Liver (tissue), 3 donors: ENCODE measurements around the gene MEGF10.

ENCODE experiments used
- EGR1 ChIP-seq, 2 donors: IDR thresholded peaks; 2 replicates each; pipeline ENCODE4 v1.6.1; 2016 to 2018; ENCODE audit warnings: antibody characterized with exemption in 2 of 2, low read depth in 2 of 2
- GABPA ChIP-seq, 2 donors: IDR thresholded peaks in 1 of 2; conservative IDR thresholded peaks in 1 of 2; 2 replicates each; pipeline ENCODE4 v1.6.1; 2016; ENCODE audit warnings: antibody characterized with exemption in 2 of 2, mild to moderate bottlenecking in 1 of 2, moderate library complexity in 1 of 2
- HNF4G ChIP-seq: IDR thresholded peaks from 2 replicates; pipeline ENCODE4 v1.6.1; 2016; ENCODE audit warnings: antibody characterized with exemption
- JUND ChIP-seq, 2 donors: IDR thresholded peaks; 2 replicates each; pipeline ENCODE4 v1.6.1; 2016; ENCODE audit warnings: antibody characterized with exemption in 2 of 2
- RAD21 ChIP-seq, 2 donors: IDR thresholded peaks; 2 replicates each; pipeline ENCODE4 v1.6.1; 2016; ENCODE audit warnings: antibody characterized with exemption in 2 of 2, mild to moderate bottlenecking in 2 of 2
- RXRA ChIP-seq, 2 donors: IDR thresholded peaks; 2 replicates each; pipeline ENCODE4 v1.6.1; 2017 to 2018; ENCODE audit warnings: antibody characterized with exemption in 2 of 2, mild to moderate bottlenecking in 1 of 2
- SP1 ChIP-seq: IDR thresholded peaks from 2 replicates; pipeline ENCODE4 v1.6.1; 2018; ENCODE audit warnings: antibody characterized with exemption, mild to moderate bottlenecking
- TAF1 ChIP-seq: conservative IDR thresholded peaks from 2 replicates; pipeline ENCODE4 v1.6.1; 2016; ENCODE audit warnings: antibody characterized with exemption, mild to moderate bottlenecking
- YY1 ChIP-seq: IDR thresholded peaks from 2 replicates; pipeline ENCODE4 v1.6.1; 2016; ENCODE audit warnings: antibody characterized with exemption, mild to moderate bottlenecking
- TF ChIP-seq, protein P1 (sequence below): fragments of 150-350 bp; IDR thresholded peaks from 2 replicates; pipeline ENCODE4 v1.5.1; 2017; ENCODE audit warnings: improper control_type of control experiment, low read depth, low read length; ENCODE audit not compliant: missing input control
- TF ChIP-seq, protein P2 (sequence below): IDR thresholded peaks from 2 replicates; pipeline ENCODE4 v1.6.1; 2016; ENCODE audit warnings: antibody characterized with exemption
- TF ChIP-seq, protein P3 (sequence below): IDR thresholded peaks from 2 replicates; pipeline ENCODE4 v1.6.1; 2016; ENCODE audit warnings: antibody characterized with exemption
- TF ChIP-seq, protein P4 (sequence below): IDR thresholded peaks from 2 replicates; pipeline ENCODE4 v1.6.1; 2016; ENCODE audit warnings: antibody characterized with exemption, mild to moderate bottlenecking
- TF ChIP-seq, protein P5 (sequence below): IDR thresholded peaks from 2 replicates; pipeline ENCODE4 v1.6.1; 2016; ENCODE audit warnings: antibody characterized with exemption
- donor health status: healthy.
- donor health status: healthy.

DNA sequence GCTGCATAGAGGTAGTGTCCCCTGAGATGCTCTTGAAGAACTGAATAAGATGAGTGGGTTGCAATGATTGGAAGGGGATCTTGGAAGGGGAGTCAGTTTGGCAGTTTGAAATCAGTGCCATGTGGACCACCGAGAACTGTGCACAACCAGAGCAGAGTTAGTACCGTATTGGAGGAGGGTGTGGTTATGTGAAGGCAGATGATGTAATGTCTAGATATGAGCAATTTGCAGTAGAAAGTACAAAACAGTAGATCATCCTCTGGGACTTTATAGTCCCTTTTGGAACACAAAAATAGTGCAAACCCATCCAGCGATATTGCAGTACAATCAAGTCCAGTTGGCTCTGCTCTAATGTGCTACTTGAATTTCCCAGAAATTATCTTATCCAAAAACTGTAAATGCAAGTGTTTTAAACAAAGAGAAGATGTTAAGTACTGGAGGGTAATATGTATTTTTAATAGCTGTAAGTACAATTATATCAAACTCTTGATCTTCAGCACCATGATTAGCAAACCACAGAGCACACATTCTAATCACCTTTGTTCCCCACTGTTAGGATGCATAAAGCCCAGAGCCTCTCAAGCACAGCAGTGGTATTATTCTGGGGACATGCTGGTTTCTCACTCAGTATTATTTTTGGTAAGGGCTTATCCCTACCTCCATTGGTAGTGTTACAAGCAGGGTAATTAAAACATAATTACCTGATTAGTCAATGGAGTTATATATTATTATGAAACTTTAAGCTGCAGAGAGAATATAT is 41.5 kb downstream of the MEGF10 start:
- TF ChIP-seq, protein P1, sequence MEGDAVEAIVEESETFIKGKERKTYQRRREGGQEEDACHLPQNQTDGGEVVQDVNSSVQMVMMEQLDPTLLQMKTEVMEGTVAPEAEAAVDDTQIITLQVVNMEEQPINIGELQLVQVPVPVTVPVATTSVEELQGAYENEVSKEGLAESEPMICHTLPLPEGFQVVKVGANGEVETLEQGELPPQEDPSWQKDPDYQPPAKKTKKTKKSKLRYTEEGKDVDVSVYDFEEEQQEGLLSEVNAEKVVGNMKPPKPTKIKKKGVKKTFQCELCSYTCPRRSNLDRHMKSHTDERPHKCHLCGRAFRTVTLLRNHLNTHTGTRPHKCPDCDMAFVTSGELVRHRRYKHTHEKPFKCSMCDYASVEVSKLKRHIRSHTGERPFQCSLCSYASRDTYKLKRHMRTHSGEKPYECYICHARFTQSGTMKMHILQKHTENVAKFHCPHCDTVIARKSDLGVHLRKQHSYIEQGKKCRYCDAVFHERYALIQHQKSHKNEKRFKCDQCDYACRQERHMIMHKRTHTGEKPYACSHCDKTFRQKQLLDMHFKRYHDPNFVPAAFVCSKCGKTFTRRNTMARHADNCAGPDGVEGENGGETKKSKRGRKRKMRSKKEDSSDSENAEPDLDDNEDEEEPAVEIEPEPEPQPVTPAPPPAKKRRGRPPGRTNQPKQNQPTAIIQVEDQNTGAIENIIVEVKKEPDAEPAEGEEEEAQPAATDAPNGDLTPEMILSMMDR = no peak
- no peak for TF ChIP-seq SP1
- TF ChIP-seq RAD21 (IDR thresholded peaks at IDR 0.05) = no peak
- TF ChIP-seq, protein P2, sequence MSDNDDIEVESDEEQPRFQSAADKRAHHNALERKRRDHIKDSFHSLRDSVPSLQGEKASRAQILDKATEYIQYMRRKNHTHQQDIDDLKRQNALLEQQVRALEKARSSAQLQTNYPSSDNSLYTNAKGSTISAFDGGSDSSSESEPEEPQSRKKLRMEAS = no peak
- no peak for TF ChIP-seq TAF1
- TF ChIP-seq GABPA (IDR thresholded peaks at IDR 0.05 in 1 of 2, conservative IDR thresholded peaks at IDR 0.05 in 1 of 2) = no peak
- TF ChIP-seq YY1 = no peak
- TF ChIP-seq HNF4G = no peak
- TF ChIP-seq, protein P3, sequence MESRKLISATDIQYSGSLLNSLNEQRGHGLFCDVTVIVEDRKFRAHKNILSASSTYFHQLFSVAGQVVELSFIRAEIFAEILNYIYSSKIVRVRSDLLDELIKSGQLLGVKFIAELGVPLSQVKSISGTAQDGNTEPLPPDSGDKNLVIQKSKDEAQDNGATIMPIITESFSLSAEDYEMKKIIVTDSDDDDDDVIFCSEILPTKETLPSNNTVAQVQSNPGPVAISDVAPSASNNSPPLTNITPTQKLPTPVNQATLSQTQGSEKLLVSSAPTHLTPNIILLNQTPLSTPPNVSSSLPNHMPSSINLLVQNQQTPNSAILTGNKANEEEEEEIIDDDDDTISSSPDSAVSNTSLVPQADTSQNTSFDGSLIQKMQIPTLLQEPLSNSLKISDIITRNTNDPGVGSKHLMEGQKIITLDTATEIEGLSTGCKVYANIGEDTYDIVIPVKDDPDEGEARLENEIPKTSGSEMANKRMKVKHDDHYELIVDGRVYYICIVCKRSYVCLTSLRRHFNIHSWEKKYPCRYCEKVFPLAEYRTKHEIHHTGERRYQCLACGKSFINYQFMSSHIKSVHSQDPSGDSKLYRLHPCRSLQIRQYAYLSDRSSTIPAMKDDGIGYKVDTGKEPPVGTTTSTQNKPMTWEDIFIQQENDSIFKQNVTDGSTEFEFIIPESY = no peak
- TF ChIP-seq, protein P4, sequence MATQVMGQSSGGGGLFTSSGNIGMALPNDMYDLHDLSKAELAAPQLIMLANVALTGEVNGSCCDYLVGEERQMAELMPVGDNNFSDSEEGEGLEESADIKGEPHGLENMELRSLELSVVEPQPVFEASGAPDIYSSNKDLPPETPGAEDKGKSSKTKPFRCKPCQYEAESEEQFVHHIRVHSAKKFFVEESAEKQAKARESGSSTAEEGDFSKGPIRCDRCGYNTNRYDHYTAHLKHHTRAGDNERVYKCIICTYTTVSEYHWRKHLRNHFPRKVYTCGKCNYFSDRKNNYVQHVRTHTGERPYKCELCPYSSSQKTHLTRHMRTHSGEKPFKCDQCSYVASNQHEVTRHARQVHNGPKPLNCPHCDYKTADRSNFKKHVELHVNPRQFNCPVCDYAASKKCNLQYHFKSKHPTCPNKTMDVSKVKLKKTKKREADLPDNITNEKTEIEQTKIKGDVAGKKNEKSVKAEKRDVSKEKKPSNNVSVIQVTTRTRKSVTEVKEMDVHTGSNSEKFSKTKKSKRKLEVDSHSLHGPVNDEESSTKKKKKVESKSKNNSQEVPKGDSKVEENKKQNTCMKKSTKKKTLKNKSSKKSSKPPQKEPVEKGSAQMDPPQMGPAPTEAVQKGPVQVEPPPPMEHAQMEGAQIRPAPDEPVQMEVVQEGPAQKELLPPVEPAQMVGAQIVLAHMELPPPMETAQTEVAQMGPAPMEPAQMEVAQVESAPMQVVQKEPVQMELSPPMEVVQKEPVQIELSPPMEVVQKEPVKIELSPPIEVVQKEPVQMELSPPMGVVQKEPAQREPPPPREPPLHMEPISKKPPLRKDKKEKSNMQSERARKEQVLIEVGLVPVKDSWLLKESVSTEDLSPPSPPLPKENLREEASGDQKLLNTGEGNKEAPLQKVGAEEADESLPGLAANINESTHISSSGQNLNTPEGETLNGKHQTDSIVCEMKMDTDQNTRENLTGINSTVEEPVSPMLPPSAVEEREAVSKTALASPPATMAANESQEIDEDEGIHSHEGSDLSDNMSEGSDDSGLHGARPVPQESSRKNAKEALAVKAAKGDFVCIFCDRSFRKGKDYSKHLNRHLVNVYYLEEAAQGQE = no peak
- no peak for TF ChIP-seq JUND (IDR thresholded peaks at IDR 0.05)
- TF ChIP-seq, protein P5, sequence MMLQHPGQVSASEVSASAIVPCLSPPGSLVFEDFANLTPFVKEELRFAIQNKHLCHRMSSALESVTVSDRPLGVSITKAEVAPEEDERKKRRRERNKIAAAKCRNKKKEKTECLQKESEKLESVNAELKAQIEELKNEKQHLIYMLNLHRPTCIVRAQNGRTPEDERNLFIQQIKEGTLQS = no peak
- TF ChIP-seq EGR1 (IDR thresholded peaks at IDR 0.05; ENCODE audit: low read depth in 2 of 2) = no peak
- no peak for TF ChIP-seq RXRA (IDR thresholded peaks at IDR 0.05)
